ENCODE data around the gene MZT1.

DNA sequence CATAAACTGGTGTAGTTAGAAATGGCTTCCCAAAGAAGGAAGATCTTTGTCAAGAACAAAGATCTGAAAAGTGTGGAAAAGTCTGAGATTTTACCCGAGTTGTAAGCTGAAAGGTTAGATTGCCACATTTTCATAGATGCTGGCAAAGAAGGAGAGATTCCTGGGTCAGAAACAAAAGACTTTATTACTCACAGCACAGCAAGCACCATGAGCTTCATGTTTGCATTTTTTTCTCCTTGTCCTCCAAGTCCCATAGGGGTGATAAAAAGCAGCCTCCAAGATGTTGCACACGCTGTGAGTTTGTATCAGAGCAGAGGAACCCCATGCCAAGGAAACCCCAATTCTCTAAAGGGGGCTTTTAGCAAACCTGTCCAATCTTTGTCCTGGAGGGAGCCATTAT is 29.3 kb downstream of the MZT1 start:
- TF ChIP-seq, protein P1, sequence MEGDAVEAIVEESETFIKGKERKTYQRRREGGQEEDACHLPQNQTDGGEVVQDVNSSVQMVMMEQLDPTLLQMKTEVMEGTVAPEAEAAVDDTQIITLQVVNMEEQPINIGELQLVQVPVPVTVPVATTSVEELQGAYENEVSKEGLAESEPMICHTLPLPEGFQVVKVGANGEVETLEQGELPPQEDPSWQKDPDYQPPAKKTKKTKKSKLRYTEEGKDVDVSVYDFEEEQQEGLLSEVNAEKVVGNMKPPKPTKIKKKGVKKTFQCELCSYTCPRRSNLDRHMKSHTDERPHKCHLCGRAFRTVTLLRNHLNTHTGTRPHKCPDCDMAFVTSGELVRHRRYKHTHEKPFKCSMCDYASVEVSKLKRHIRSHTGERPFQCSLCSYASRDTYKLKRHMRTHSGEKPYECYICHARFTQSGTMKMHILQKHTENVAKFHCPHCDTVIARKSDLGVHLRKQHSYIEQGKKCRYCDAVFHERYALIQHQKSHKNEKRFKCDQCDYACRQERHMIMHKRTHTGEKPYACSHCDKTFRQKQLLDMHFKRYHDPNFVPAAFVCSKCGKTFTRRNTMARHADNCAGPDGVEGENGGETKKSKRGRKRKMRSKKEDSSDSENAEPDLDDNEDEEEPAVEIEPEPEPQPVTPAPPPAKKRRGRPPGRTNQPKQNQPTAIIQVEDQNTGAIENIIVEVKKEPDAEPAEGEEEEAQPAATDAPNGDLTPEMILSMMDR (IDR thresholded peaks at IDR 0.05), result no peak
- no peak for TF ChIP-seq ZFX (IDR thresholded peaks at IDR 0.05; ENCODE audit: borderline replicate concordance)
